ENCODE measurements around the gene SLC7A6. TPM values are rescaled to one million over a fixed set of nuclear protein-coding genes. Genes with fewer than 3 reads are reported as not detected.

The SLC7A6 gene
- total and polyA plus RNA-seq, 10 of the 15 experiments (the other 5 are each of a cell fraction or from before 2014, with no cell fraction given): 8.2 to 60.4 (median 28.6) TPM

DNA sequence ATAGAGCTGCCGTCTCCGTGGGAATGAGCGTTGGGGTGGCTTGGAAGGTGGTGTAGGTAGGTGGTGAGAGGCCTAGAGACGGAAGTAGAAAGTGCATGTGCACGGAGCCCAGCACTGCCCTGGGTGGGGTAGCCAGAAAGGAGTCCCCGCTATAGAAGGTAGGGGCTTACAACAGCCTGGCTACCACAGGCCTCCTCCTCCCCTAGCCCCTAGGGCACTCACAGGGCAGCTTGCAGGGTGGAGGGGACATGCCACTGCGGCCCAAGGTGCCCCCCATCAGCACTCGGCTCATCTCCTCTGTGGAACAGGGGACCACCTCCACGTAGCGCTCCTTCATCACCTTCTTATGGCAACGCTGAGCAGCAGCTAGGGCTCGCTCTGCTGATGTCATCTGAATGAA, 33.4 kb upstream of the SLC7A6 start:
- Histone ChIP-seq H4K20me1 (ENCODE audit: control insufficient read depth, insufficient read depth) (no peaks in the 10 kb centered on the region), H3K9ac (ENCODE audit: control insufficient read depth, insufficient read depth, low read length) (no peak overlapping the region), H3K9me3 (replicated peaks; ENCODE audit: control insufficient read depth, insufficient read depth, low read length) (no peaks in the 10 kb centered on the region), H3K27ac (ENCODE audit: control insufficient read depth, insufficient read depth) (no peak overlapping the region), H3K36me3 (ENCODE audit: control insufficient read depth in 2 of 2, insufficient read depth in 2 of 2, low read length in 1 of 2) (peaks cover 6 to 7% of the 10 kb centered on the region in 2 experiments; a peak in 3 of 4 replicates), H3K4me3 (no peak overlapping the region), H3K27me3 (replicated peaks in 1 of 2; ENCODE audit: control insufficient read depth in 2 of 2, insufficient read depth in 2 of 2, low read length in 1 of 2) (no peaks in the 10 kb centered on the region), H2AFZ (ENCODE audit: control insufficient read depth, low read depth, low read length) (no peak overlapping the region), H3K4me2 (ENCODE audit: control insufficient read depth, insufficient read depth) (no peak overlapping the region), H3K79me2 (ENCODE audit: control insufficient read depth, insufficient read depth, low read length) (no peaks in the 10 kb centered on the region), H3K4me1 (ENCODE audit: control insufficient read depth, insufficient read depth, low read length) (peaks cover 12% of the 10 kb centered on the region)
- intact Hi-C loops (cut with micrococcal nuclease; ENCODE audit: unreplicated experiment): no loop called here
- ChIA-PET CTCF (interaction anchor here (0.5 to 2.0 kb wide), 2 partner anchors 126 to 239 kb away, joined by 3 to 5 read pairs; no protein-coding TSS in a partner anchor), RAD21 (ENCODE audit: unreplicated experiment) (no interaction called here), SMC1A (ENCODE audit: uncharacterized antibody, unreplicated experiment) (interaction anchor here (2.2 kb wide), 1 partner anchor 138 kb away, joined by 8 read pairs; no protein-coding TSS in a partner anchor), POLR2A (interaction anchor here (0.6 kb wide), 1 partner anchor 138 kb away, joined by 3 read pairs; no protein-coding TSS in a partner anchor)
- WGBS (ENCODE audit: insufficient coverage, insufficient replicate concordance, low lambda C conversion rate, missing lambda C conversion rate): 93% methylated on average over 12 of the region's 12 CpGs
- ATAC-seq: no peak
- in situ Hi-C loops (cut with MboI): no loop called here
- BruUV-seq (replicated peaks): no TSS peak
- no peak for TF ChIP-seq SMAD5 (IDR thresholded peaks at IDR 0.05; ENCODE audit: low read depth)
- TF ChIP-seq, protein P1, sequence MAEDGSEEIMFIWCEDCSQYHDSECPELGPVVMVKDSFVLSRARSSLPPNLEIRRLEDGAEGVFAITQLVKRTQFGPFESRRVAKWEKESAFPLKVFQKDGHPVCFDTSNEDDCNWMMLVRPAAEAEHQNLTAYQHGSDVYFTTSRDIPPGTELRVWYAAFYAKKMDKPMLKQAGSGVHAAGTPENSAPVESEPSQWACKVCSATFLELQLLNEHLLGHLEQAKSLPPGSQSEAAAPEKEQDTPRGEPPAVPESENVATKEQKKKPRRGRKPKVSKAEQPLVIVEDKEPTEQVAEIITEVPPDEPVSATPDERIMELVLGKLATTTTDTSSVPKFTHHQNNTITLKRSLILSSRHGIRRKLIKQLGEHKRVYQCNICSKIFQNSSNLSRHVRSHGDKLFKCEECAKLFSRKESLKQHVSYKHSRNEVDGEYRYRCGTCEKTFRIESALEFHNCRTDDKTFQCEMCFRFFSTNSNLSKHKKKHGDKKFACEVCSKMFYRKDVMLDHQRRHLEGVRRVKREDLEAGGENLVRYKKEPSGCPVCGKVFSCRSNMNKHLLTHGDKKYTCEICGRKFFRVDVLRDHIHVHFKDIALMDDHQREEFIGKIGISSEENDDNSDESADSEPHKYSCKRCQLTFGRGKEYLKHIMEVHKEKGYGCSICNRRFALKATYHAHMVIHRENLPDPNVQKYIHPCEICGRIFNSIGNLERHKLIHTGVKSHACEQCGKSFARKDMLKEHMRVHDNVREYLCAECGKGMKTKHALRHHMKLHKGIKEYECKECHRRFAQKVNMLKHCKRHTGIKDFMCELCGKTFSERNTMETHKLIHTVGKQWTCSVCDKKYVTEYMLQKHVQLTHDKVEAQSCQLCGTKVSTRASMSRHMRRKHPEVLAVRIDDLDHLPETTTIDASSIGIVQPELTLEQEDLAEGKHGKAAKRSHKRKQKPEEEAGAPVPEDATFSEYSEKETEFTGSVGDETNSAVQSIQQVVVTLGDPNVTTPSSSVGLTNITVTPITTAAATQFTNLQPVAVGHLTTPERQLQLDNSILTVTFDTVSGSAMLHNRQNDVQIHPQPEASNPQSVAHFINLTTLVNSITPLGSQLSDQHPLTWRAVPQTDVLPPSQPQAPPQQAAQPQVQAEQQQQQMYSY (CRISPR knock-in tag; IDR thresholded peaks at IDR 0.05): no peak
- no peak for TF ChIP-seq ZSCAN29 (IDR thresholded peaks at IDR 0.05)
- no peak for TF ChIP-seq SMARCA5 (IDR thresholded peaks at IDR 0.05)
- TF ChIP-seq YY1 (IDR thresholded peaks at IDR 0.05; ENCODE audit: low read depth, low read length): no peak
- TF ChIP-seq IKZF2 (IDR thresholded peaks at IDR 0.05): no peak
- no peak for TF ChIP-seq ETV6 (conservative IDR thresholded peaks at IDR 0.05 in 1 of 2, IDR thresholded peaks at IDR 0.05 in 1 of 2; ENCODE audit: borderline replicate concordance in 1 of 2, low read depth in 1 of 2)
- TF ChIP-seq SRF (IDR thresholded peaks at IDR 0.05; ENCODE audit: low read depth in 2 of 2, low read length in 2 of 2): no peak
- no peak for TF ChIP-seq SREBF1 (IDR thresholded peaks at IDR 0.05; ENCODE audit: low read length)
- TF ChIP-seq, protein P2, sequence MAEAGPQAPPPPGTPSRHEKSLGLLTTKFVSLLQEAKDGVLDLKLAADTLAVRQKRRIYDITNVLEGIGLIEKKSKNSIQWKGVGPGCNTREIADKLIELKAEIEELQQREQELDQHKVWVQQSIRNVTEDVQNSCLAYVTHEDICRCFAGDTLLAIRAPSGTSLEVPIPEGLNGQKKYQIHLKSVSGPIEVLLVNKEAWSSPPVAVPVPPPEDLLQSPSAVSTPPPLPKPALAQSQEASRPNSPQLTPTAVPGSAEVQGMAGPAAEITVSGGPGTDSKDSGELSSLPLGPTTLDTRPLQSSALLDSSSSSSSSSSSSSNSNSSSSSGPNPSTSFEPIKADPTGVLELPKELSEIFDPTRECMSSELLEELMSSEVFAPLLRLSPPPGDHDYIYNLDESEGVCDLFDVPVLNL (IDR thresholded peaks at IDR 0.05; ENCODE audit: low read depth, low read length): no peak
- no peak for TF ChIP-seq HCFC1 (IDR thresholded peaks at IDR 0.05; ENCODE audit: low read length)
- no peak for FAIRE-seq
- DNase-seq (ENCODE audit: low read depth, low spot score): no peak

Data from GM12878 (cell line).